SJCRH30 (cell line): ENCODE measurements around the gene EEF2. TPM values are rescaled to one million over a fixed set of nuclear protein-coding genes. Genes with fewer than 3 reads are reported as not detected.
A peak's percentile ranks its signal among the peaks of the same experiment; 100 is the strongest.
"Not testable (repeated sequence)": the region's sequence is repeated elsewhere in the genome, so short reads cannot be mapped to it uniquely, and the experiment has no call there.

Experiments
- DNase-seq, 2 experiments: peaks; one replicate each; pipeline ENCODE4 v3.0.0-alpha.2; 2015 to 2020
- H3K27ac ChIP-seq: fragments of 250-450 bp; sonication (Bioruptor Pico); 2 replicates; pipeline ENCODE4 v1.5.1; 2020; ENCODE audit warnings: mild to moderate bottlenecking, moderate library complexity
- H3K27me3 ChIP-seq: fragments of 250-450 bp; sonication (Bioruptor Pico); 2 replicates; pipeline ENCODE4 v1.5.1; 2020; ENCODE audit warnings: mild to moderate bottlenecking, moderate library complexity
- H3K36me3 ChIP-seq: fragments of 250-450 bp; sonication (Bioruptor Pico); 2 replicates; pipeline ENCODE4 v1.5.1; 2020; ENCODE audit warnings: mild to moderate bottlenecking, moderate library complexity
- H3K4me1 ChIP-seq: fragments of 250-450 bp; sonication (Bioruptor Pico); 2 replicates; pipeline ENCODE4 v1.5.1; 2020; ENCODE audit warnings: mild to moderate bottlenecking, moderate library complexity
- H3K4me3 ChIP-seq: fragments of 250-450 bp; sonication (Bioruptor Pico); 2 replicates; pipeline ENCODE4 v1.5.1; 2020; ENCODE audit warnings: mild to moderate bottlenecking, moderate library complexity
- H3K9me3 ChIP-seq: fragments of 250-450 bp; sonication (Bioruptor Pico); replicated peaks from 2 replicates; pipeline ENCODE4 v1.5.1; 2020; ENCODE audit warnings: mild to moderate bottlenecking, moderate library complexity
- total RNA-seq: library from RNA; depleted of rRNA; stranded (reverse); fragments of >200 nt; shearing (Covaris generic); gene quantifications from 2 replicates; pipeline ENCODE4 v1.2.3, GENCODE V29; 2014

The EEF2 gene
- total RNA-seq, 1 experiment from 2014 or later = 1,658 TPM

- no peaks in the 10 kb centered on the region for H3K27me3 ChIP-seq
- H3K4me1 ChIP-seq = peaks cover 9% of the 10 kb centered on the region; the same call in 1 of the 2 replicates
- H3K27ac ChIP-seq = peak overlapping the region; percentile 57
- peaks cover 17% of the 10 kb centered on the region for H3K36me3 ChIP-seq
- no peak for DNase-seq
- no peaks in the 10 kb centered on the region for H3K9me3 ChIP-seq
- peak overlapping the region; percentile 93 for H3K4me3 ChIP-seq
These were observed 14.9 kb downstream of the EEF2 start for GRCh38 chr19:3970313-3970807.

- no peak for DNase-seq
- Histone ChIP-seq H3K4me1 (peaks cover 9% of the 10 kb centered on the region; the same call in 1 of the 2 replicates), H3K9me3 (no peaks in the 10 kb centered on the region), H3K27ac (peak overlapping the region; percentile 57), H3K36me3 (peaks cover 15% of the 10 kb centered on the region), H3K4me3 (peak overlapping the region; percentile 93), H3K27me3 (no peaks in the 10 kb centered on the region)
These were observed 15.6 kb downstream of the EEF2 start for GRCh38 chr19:3969435-3970312.

GRCh38 chr19:3968556-3969434 is 16.5 kb downstream of the EEF2 start:
- no peaks in the 10 kb centered on the region for H3K9me3 ChIP-seq
- peak overlapping the region; percentile 57 for H3K27ac ChIP-seq
- peaks cover 17% of the 10 kb centered on the region for H3K36me3 ChIP-seq
- H3K4me1 ChIP-seq = peaks cover 9% of the 10 kb centered on the region; the same call in 1 of the 2 replicates
- peak; percentile 97 to 98 for DNase-seq
- H3K4me3 ChIP-seq = no peak overlapping the region
- H3K27me3 ChIP-seq = no peaks in the 10 kb centered on the region

GRCh38 chr19:3967983-3968382 is 17.3 kb downstream of the EEF2 start:
- not testable (repeated sequence) for H3K9me3 ChIP-seq, H3K4me1 ChIP-seq, H3K27me3 ChIP-seq, H3K4me3 ChIP-seq, DNase-seq
- H3K36me3 ChIP-seq = peaks cover 25% of the 10 kb centered on the region
- H3K27ac ChIP-seq = peak overlapping the region; percentile 29

- no peaks in the 10 kb centered on the region for H3K27me3 ChIP-seq
- H3K36me3 ChIP-seq = peaks cover 30% of the 10 kb centered on the region
- no peak overlapping the region for H3K27ac ChIP-seq
- H3K4me3 ChIP-seq = no peak overlapping the region
- no peaks in the 10 kb centered on the region for H3K9me3 ChIP-seq
- peaks cover 9% of the 10 kb centered on the region; the same call in 1 of the 2 replicates for H3K4me1 ChIP-seq
- DNase-seq = no peak
These were observed 18.9 kb downstream of the EEF2 start for GRCh38 chr19:3966051-3967017.

GRCh38 chr19:3964256-3965194 is 20.7 kb downstream of the EEF2 start:
- no peak for DNase-seq
- Histone ChIP-seq H3K36me3 (peaks cover 33% of the 10 kb centered on the region), H3K4me3 (no peak overlapping the region), H3K27ac (no peak overlapping the region), H3K27me3 (no peaks in the 10 kb centered on the region), H3K4me1 (peaks cover 6% of the 10 kb centered on the region; the same call in 1 of the 2 replicates), H3K9me3 (no peaks in the 10 kb centered on the region)

- DNase-seq = no peak
- H3K4me3 ChIP-seq = no peak overlapping the region
These were observed 21.6 kb downstream of the EEF2 start for GRCh38 chr19:3963458-3964255.

GRCh38 chr19:3961007-3961406 is 24.3 kb downstream of the EEF2 start:
- Histone ChIP-seq H3K36me3 (peaks cover 49% of the 10 kb centered on the region), H3K4me1 (no peaks in the 10 kb centered on the region), H3K4me3 (no peak overlapping the region), H3K27me3 (no peaks in the 10 kb centered on the region), H3K27ac (no peak overlapping the region), H3K9me3 (no peaks in the 10 kb centered on the region)
- no peak for DNase-seq

More at GRCh38 chr19:3963458-3964255, 21.6 kb downstream of the EEF2 start:
- Histone ChIP-seq H3K4me1 (peaks cover 5% of the 10 kb centered on the region; the same call in 1 of the 2 replicates), H3K9me3 (no peaks in the 10 kb centered on the region), H3K27me3 (no peaks in the 10 kb centered on the region), H3K36me3 (peaks cover 38% of the 10 kb centered on the region), H3K27ac (no peak overlapping the region)

GRCh38 chr19:3959766-3960131 is 25.5 kb downstream of the EEF2 start:
- Histone ChIP-seq H3K9me3 (no peaks in the 10 kb centered on the region), H3K36me3 (peaks cover 41% of the 10 kb centered on the region), H3K27me3 (no peaks in the 10 kb centered on the region), H3K4me1 (no peaks in the 10 kb centered on the region), H3K4me3 (no peak overlapping the region), H3K27ac (no peak overlapping the region)
- DNase-seq = no peak

GRCh38 chr19:3958836-3959765 is 26.2 kb downstream of the EEF2 start:
- Histone ChIP-seq H3K36me3 (peaks cover 41% of the 10 kb centered on the region), H3K27me3 (no peaks in the 10 kb centered on the region), H3K4me1 (no peaks in the 10 kb centered on the region), H3K27ac (no peak overlapping the region), H3K4me3 (no peak overlapping the region), H3K9me3 (no peaks in the 10 kb centered on the region)
- DNase-seq = no peak

GRCh38 chr19:3955688-3956087 is 29.6 kb downstream of the EEF2 start:
- Histone ChIP-seq H3K4me1 (peaks cover 11% of the 10 kb centered on the region; the same call in 1 of the 2 replicates), H3K36me3 (peaks cover 26% of the 10 kb centered on the region), H3K4me3 (no peak overlapping the region), H3K9me3 (no peaks in the 10 kb centered on the region), H3K27ac (no peak overlapping the region), H3K27me3 (no peaks in the 10 kb centered on the region)
- DNase-seq = no peak
